Dendritic cell treated with granulocyte-macrophage colony-stimulating factor and Interleukin-4, amounts not matched to agents 40 ng/mL and 50 ng/mL, for 4 days (primary cell): ENCODE data around the gene DDR1.
"Not testable (repeated sequence)": the region's sequence is repeated elsewhere in the genome, so short reads cannot be mapped to it uniquely, and the experiment has no call there.

ENCODE experiments used
- H3K27ac Mint-ChIP-seq: one replicate; pipeline ENCODE4 v1.8.0; 2022; ENCODE audit warnings: mild to moderate bottlenecking, mixed read lengths
- H3K27me3 Mint-ChIP-seq: one replicate; pipeline ENCODE4 v1.8.0; 2022; ENCODE audit warnings: mild to moderate bottlenecking, mixed read lengths
- H3K36me3 Mint-ChIP-seq: one replicate; pipeline ENCODE4 v1.8.0; 2022; ENCODE audit warnings: low read depth, mixed read lengths
- H3K4me1 Mint-ChIP-seq: one replicate; pipeline ENCODE4 v1.8.0; 2022; ENCODE audit warnings: low read depth, mixed read lengths
- H3K4me3 Mint-ChIP-seq: one replicate; pipeline ENCODE4 v1.8.0; 2022; ENCODE audit warnings: mild to moderate bottlenecking, moderate library complexity, mixed read lengths
- H3K9me3 Mint-ChIP-seq: one replicate; pipeline ENCODE4 v1.8.0; 2022; ENCODE audit warnings: mixed read lengths
- intact Hi-C: fragments of 100-400 bp; cut with micrococcal nuclease; formaldehyde crosslinking; loops from one replicate; pipeline ENCODE4 v1.15.0; 2022

DDR1 gene

DNA sequence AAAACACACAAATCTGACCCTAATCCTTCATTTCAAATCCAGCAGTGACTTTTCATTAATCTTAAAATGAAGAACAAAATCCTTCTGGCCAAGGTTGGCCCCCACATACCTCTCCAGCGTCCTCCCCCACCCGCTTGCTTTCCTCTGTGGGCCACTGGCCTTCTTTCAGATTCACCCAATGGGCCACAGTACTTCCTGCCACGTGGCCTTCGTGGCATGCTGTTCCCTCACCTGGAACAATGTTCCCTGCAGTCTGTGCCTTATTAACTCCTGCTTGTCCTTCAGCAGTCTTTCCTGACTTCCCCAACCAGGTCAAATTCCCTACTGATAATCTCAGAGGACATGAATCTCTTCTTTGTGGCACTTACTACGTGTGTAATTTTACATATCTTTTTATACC, 18.4 kb downstream of the DDR1 start:
- intact Hi-C loops: no loop called here
- Mint-ChIP-seq H3K4me1 (no peaks in the 10 kb centered on the region), H3K4me3 (no peak overlapping the region), H3K27ac (no peak overlapping the region), H3K36me3 (no peaks in the 10 kb centered on the region), H3K27me3 (peaks cover 4% of the 10 kb centered on the region), H3K9me3 (no peaks in the 10 kb centered on the region)

DNA sequence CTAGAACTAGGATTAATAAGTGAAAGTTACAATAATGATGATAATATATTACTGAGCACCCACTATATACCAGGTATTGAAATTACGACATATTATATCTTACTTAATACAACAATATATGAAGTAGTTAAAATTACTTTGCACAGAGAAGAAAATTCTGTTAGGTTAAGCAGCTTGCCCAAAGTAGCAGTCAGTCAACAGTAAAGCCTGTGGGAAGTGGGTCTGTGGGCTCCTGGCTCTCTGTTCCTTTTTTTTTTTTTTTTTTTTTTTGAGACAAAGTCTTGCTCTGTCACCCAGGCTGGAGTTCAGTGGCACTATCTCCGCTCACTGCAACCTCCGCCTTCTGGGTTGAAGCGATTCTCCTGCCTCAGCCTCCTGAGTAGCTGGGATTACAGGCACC, 18.9 kb downstream of the DDR1 start:
- intact Hi-C loops: no loop called here
- H3K9me3 Mint-ChIP-seq: no peaks in the 10 kb centered on the region
- H3K27ac Mint-ChIP-seq: no peak overlapping the region
- H3K36me3 Mint-ChIP-seq: peaks cover 4% of the 10 kb centered on the region
- H3K27me3 Mint-ChIP-seq: peaks cover 4% of the 10 kb centered on the region
- no peak overlapping the region for H3K4me3 Mint-ChIP-seq
- H3K4me1 Mint-ChIP-seq: peaks cover 1% of the 10 kb centered on the region

DNA sequence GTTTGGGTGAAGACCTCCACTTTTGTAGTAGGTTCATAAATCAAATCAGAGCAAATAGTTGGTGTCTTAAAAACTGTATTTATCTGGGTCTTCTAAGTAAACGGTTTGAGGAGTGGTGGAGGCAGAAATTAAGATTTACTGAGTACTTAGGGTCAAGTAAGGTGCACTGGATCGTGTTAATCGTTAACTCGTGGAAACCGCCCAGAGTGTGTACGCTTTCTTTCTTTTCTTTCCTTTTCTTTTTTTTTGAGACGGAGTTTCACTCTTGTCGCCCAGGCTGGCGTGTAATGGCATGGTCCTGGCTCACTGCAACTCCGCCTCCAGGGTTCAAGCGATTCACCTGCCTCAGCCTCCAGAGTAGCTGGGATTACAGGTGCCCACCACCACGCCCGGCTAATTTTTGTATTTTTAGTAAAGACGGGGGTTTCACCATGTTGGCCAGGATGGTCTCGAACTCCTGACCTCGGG, 23.0 kb downstream of the DDR1 start:
- H3K9me3 Mint-ChIP-seq, H3K27me3 Mint-ChIP-seq, intact Hi-C loops: not testable (repeated sequence)
- Mint-ChIP-seq H3K4me1 (peaks cover 12% of the 10 kb centered on the region), H3K27ac (peak overlapping the region; percentile 81), H3K4me3 (peak overlapping the region; percentile 96), H3K36me3 (peaks cover 36% of the 10 kb centered on the region)

DNA sequence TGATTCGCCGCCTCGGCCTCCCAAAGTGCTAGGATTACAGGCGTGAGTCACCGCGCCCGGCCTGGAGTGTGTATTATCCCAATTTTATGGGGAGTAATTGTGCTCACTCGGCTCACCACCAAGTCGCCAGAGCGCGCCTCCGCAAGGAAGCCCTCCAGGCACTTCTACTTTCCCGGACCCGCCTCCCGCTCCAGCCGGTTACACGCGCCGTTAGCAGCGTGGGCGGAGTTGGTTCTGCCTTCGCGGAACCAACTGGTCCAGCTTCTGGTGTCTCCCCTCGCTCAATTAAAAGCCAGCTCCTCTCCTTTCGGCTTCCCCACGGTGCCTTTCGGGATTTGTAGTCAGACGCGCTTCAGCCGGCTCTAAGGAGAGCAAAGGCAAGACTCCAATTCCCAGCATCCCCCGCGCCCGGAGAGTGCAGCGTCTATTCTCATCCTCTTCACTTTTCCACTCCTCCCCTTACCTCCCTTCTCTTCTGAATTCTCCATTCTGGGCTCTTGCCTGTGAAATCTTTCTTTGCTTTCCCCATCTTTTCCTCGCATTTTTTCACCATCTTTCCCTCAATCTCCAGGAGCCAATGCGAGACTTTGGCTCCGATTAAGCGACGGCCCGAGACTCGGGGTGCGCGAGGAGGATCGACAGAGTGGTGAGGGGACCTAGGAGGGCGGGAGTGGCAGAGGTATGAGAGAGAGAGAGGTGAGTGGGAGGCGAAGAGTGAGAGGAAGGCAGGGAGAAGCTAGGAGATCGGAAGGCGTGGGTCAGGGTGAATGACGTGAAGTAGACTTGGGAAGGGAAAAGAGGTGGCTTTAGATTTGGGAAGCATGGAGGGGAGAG, 23.7 kb downstream of the DDR1 start, which contains the start of gene GTF2H4:
Gene GTF2H4 (plus strand): TSS at position 450 of the 834 bp plus-strand sequence.
- peak within 1 kb of the TSS; percentile 81 for H3K27ac Mint-ChIP-seq

DNA sequence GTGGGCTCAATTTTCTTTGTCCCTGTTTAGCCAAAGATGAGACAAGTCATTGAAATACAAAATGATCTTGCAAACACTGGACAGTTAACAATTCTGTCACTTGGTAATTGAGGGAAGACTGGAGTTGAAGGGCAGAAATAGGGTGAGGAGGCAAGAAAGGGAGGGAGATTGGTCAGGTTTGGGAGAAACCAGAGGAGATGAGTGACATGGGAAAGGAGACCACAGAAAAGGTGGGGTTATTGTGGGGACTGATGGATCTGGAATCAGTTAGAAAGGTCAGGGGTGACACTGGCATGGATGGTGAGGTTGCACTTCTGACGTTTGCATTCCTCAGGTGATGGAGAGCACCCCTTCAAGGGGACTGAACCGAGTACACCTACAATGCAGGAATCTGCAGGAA, 24.4 kb downstream of the DDR1 start:
- H3K27ac Mint-ChIP-seq: peak overlapping the region; percentile 81
- no peaks in the 10 kb centered on the region for H3K9me3 Mint-ChIP-seq
- intact Hi-C loops: no loop called here
- peaks cover 46% of the 10 kb centered on the region for H3K36me3 Mint-ChIP-seq
- peaks cover 18% of the 10 kb centered on the region for H3K4me1 Mint-ChIP-seq
- H3K4me3 Mint-ChIP-seq: peak overlapping the region; percentile 96
- H3K27me3 Mint-ChIP-seq: no peaks in the 10 kb centered on the region

More for the DNA sequence above, 23.7 kb downstream of the DDR1 start, which contains the start of gene GTF2H4:
- H3K27me3 Mint-ChIP-seq: no peaks in the 10 kb centered on the region
- H3K4me1 Mint-ChIP-seq: peaks cover 12% of the 10 kb centered on the region
- peak within 1 kb of the TSS; percentile 96 for H3K4me3 Mint-ChIP-seq
- H3K36me3 Mint-ChIP-seq: peaks cover 43% of the 10 kb centered on the region
- H3K9me3 Mint-ChIP-seq: no peaks in the 10 kb centered on the region
- intact Hi-C loops: no loop called here

DNA sequence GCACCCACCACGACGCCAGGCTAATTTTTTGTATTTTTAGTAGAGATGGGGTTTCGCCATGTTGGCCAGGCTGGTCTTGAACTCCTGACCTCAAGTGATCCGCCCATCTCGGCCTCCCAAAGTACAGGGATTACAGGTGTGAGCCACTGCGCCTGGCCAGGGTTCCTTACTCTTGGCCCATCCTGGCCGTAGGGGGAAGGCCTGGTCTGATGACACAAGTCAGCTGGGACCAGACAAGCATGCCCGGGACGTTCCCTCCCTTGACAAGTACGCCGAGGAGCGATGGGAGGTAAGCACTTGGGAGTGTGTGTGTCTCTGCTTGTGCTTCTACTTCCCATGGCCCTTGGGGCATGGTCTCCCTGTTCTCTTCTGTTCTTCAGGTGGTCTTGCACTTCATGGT, 26.2 kb downstream of the DDR1 start:
- H3K4me3 Mint-ChIP-seq, intact Hi-C loops, H3K27ac Mint-ChIP-seq, H3K9me3 Mint-ChIP-seq, H3K27me3 Mint-ChIP-seq: not testable (repeated sequence)
- Mint-ChIP-seq H3K4me1 (peaks cover 32% of the 10 kb centered on the region), H3K36me3 (peaks cover 50% of the 10 kb centered on the region)

DNA sequence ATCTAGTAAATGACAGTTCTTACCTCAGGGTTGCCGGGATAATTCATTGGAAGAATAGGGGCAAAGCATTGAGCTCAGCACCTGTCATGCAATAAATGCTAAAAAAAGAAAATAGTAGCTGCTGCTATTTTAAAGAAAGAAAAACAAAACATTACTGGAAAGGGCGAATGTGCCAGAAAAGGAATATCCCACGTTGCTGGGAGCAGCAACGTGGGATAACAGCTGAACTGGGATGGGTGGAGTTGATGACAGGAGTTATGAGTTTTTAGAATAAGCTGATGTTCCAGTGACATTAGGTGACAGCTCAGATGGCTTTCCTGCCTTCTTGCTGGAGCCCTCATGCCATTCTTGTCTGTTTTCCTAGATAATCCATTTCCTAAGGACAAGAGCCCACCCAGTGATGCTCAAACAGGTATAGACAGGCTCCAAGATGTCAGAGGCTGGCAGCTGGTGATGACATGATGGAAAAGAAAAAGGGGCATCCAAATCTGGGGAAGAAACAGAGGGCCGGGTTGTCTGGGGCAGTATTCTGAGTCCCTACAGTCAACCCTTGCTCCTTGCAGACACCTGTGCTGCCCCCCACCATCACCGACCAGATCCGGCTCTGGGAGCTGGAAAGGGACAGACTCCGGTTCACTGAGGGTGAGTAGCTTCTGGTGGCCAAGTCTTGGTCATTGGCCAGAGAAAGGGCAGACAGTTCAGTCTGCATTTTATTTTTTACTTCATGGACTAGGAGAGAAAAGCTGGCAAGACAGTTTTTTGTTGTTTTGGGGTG, 28.6 kb downstream of the DDR1 start:
- peaks cover 38% of the 10 kb centered on the region for H3K4me1 Mint-ChIP-seq
- H3K27me3 Mint-ChIP-seq: no peaks in the 10 kb centered on the region
- no peak overlapping the region for H3K4me3 Mint-ChIP-seq
- no peaks in the 10 kb centered on the region for H3K9me3 Mint-ChIP-seq
- no peak overlapping the region for H3K27ac Mint-ChIP-seq
- intact Hi-C loops: no loop called here
- peaks cover 74% of the 10 kb centered on the region for H3K36me3 Mint-ChIP-seq

DNA sequence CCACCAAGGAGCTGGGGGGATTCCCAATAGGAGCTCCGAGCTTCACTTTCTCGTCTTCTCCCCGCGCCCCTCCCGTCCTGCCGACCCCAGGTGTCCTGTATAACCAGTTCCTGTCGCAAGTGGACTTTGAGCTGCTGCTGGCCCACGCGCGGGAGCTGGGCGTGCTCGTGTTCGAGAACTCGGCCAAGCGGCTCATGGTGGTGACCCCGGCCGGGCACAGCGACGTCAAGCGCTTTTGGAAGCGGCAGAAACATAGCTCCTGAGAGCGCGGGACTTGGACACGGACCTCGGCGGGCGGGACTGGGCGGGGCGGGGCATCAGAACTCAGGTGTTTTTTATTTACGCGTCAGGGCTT, 29.4 kb downstream of the DDR1 start:
- Mint-ChIP-seq H3K4me3 (peak overlapping the region; percentile 81), H3K4me1 (peaks cover 32% of the 10 kb centered on the region), H3K27ac (peak overlapping the region; percentile 78), H3K36me3 (peaks cover 74% of the 10 kb centered on the region), H3K9me3 (no peaks in the 10 kb centered on the region), H3K27me3 (no peaks in the 10 kb centered on the region)
- intact Hi-C loops: loop anchor here (2.0 kb wide), 1 partner anchor 165 kb away; no protein-coding TSS in a partner anchor

DNA sequence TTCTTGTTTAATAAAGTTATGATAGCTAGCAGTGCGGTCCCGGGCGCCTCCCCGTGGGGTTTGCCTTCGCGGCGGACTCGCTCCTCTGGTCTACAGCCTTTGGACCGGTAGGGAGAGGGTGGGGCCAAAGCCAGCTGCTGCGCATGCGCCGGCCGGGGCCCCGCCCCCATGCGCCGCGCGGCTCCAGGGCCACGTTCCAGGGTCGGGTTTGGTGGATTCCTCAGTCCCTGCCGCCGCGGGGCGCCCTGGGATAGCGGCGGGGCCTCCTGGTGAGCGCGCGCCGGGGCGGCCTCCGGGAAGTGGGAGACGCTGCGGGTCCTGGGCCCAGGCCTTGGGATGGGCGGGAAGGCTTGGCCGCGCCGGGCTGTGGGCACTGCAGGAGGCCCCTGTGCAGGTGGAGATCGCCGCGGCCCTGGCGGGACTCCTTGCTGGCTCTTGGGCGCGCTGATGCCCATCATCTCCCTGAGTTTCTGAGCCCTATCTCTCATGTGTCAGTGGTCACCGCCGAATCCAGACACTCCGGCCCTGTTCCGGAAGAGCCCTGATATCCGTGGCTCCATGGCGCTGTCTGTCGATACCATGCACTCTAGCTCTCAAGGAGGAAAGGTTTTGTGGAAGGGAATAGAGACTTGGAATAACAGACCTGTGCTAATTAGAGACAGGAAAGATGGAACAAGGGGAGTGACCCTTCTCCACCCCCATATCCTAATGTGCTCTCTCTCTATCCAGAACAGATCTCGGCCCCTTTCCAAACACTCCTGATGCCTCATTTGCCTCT, 29.9 kb downstream of the DDR1 start, which contains the start of gene VARS2:
Gene VARS2 (plus strand): TSS at position 163 of the 778 bp plus-strand sequence. CDS start 599 bp downstream, at position 762.
- H3K4me1 Mint-ChIP-seq: peaks cover 26% of the 10 kb centered on the region
- peak within 1 kb of the TSS; percentile 81 for H3K4me3 Mint-ChIP-seq
- no peaks in the 10 kb centered on the region for H3K27me3 Mint-ChIP-seq
- H3K36me3 Mint-ChIP-seq: peaks cover 80% of the 10 kb centered on the region
- intact Hi-C loops: loop anchor here (2.0 kb wide), 1 partner anchor 165 kb away; no protein-coding TSS in a partner anchor
- no peaks in the 10 kb centered on the region for H3K9me3 Mint-ChIP-seq
- peak within 1 kb of the TSS; percentile 78 for H3K27ac Mint-ChIP-seq

DNA sequence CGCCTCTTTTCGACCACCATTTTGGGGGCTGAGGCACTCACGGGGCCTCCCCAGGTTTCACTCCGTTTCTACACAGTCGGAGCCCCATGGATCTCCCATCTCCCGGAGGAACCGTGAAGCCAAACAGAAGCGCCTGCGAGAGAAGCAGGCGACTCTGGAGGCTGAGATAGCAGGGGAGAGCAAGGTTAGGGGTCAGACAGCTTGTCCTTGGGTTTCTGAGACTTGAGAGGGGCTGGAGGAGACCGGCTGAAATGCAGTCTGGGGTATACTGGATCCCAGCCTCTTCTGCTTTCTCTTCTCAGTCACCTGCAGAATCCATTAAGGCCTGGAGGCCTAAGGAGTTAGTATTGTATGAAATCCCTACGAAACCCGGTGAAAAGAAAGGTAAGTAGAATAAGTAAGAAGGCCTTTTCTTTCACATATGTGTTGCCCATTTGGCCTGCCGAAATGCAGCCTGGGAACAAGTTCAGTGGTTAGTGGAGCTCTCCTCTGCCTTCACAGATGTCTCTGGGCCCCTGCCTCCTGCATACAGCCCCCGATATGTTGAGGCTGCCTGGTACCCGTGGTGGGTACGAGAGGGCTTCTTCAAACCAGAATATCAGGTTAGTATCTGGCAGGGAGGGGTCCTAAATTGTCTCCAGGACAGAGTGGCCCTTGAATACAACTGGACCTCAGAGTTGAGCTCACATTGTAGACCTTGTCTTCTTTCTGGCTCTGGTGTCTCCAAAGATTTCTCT, 30.7 kb downstream of the DDR1 start:
- Mint-ChIP-seq H3K36me3 (peaks cover 83% of the 10 kb centered on the region), H3K9me3 (no peaks in the 10 kb centered on the region), H3K4me1 (peaks cover 25% of the 10 kb centered on the region), H3K4me3 (peak overlapping the region; percentile 81), H3K27ac (peak overlapping the region; percentile 78), H3K27me3 (no peaks in the 10 kb centered on the region)
- intact Hi-C loops: loop anchor here (1.0 to 2.0 kb wide), 2 partner anchors 154 to 164 kb away; no protein-coding TSS in a partner anchor

DNA sequence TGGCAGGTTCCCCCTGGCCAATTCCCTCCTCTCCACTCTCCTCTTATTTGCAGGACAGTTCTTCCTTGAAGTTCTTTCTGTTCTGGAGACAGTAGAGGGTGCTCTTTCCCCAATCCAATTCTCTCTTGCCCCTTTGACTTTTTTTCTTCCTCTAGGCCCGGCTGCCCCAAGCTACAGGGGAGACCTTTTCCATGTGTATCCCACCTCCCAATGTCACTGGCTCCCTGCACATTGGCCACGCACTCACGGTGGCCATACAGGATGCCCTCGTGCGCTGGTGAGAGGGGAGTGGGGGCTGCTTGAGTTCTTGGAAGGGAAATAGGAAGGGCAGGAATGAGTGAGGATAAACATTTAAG, 31.2 kb downstream of the DDR1 start:
- H3K27ac Mint-ChIP-seq: no peak overlapping the region
- H3K36me3 Mint-ChIP-seq: peaks cover 83% of the 10 kb centered on the region
- no peaks in the 10 kb centered on the region for H3K9me3 Mint-ChIP-seq
- H3K27me3 Mint-ChIP-seq: no peaks in the 10 kb centered on the region
- H3K4me3 Mint-ChIP-seq: no peak overlapping the region
- intact Hi-C loops: loop anchor here (1.0 to 2.0 kb wide), 2 partner anchors 154 to 163 kb away; no protein-coding TSS in a partner anchor
- H3K4me1 Mint-ChIP-seq: peaks cover 25% of the 10 kb centered on the region

DNA sequence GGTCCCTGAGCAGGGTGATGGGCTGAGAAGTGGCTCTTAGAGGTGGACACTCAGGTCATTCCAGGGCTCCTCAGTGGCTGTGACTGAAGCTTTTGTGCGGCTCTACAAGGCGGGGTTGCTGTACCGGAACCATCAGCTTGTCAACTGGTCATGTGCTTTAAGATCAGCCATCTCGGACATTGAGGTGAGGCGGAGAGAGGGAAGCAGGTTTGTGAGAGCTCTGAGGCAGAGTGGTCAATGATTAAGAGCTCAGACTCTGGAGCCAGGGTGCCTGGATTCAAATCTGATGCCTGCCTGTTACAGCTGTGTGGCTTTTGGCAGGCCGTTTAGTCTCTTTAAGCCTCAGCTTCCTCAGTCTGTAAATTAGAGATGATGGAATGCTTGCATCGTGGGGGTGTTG, 32.7 kb downstream of the DDR1 start:
- H3K27ac Mint-ChIP-seq: no peak overlapping the region
- H3K4me1 Mint-ChIP-seq: peaks cover 25% of the 10 kb centered on the region
- no peaks in the 10 kb centered on the region for H3K27me3 Mint-ChIP-seq
- no peaks in the 10 kb centered on the region for H3K9me3 Mint-ChIP-seq
- no peak overlapping the region for H3K4me3 Mint-ChIP-seq
- intact Hi-C loops: no loop called here
- peaks cover 83% of the 10 kb centered on the region for H3K36me3 Mint-ChIP-seq

DNA sequence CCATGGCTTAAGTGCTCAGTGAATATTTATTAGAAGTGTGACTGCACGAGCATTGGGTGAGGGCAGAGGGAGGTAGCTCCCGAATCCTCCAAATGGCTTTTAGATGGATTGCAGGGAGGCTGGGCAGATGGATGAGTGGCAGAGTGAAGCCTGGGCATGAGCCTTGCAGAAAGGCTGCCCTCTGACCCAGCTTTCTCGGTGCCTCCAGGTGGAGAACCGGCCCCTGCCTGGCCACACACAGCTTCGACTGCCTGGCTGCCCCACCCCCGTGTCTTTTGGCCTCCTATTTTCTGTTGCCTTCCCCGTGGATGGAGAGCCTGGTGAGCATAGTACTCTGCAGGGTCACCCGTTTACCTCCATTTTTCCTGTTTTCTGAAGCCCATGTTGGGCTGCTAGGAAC, 33.2 kb downstream of the DDR1 start:
- intact Hi-C loops: no loop called here
- Mint-ChIP-seq H3K9me3 (no peaks in the 10 kb centered on the region), H3K4me3 (no peak overlapping the region), H3K27me3 (no peaks in the 10 kb centered on the region), H3K36me3 (peaks cover 83% of the 10 kb centered on the region), H3K4me1 (peaks cover 25% of the 10 kb centered on the region), H3K27ac (no peak overlapping the region)
